Kidney (tissue), 14 donors: Measurements from ENCODE around the gene KATNIP. TPM values are rescaled to one million over a fixed set of nuclear protein-coding genes. Genes with fewer than 3 reads are reported as not detected.

Experiments
- DNase-seq, 5 donors: peaks; one replicate each; pipeline ENCODE4 v3.0.0-alpha.2; 2013 to 2020
- FAIRE-seq: peaks from 2 replicates; lab custom pipeline; 2012; peaks lifted over from hg19 to GRCh38; lab: Jason Lieb, UNC
- H3K27ac ChIP-seq, 2 donors: one replicate each; pipeline ENCODE4 v1.7.0; 2013; ENCODE audit warnings: low read depth in 2 of 2, low read length in 2 of 2, inconsistent platforms in 1 of 2
- H3K27me3 ChIP-seq: one replicate; pipeline ENCODE4 v1.7.1; 2013; ENCODE audit warnings: low read length, inconsistent platforms; ENCODE audit not compliant: control insufficient read depth, insufficient read depth
- H3K36me3 ChIP-seq, 3 donors: one replicate each; pipeline versions ENCODE4 v1.7.0 to v1.7.1; 2013; ENCODE audit warnings: low read length in 3 of 3, control low read depth in 1 of 3, inconsistent platforms in 1 of 3; ENCODE audit not compliant: insufficient read depth in 3 of 3, control insufficient read depth in 2 of 3
- H3K4me1 ChIP-seq, 3 donors: one replicate each; pipeline versions ENCODE4 v1.7.0 to v1.7.1; 2013; ENCODE audit warnings: low read length in 3 of 3, inconsistent platforms in 1 of 3, low read depth in 1 of 3; ENCODE audit not compliant: control insufficient read depth in 2 of 3, insufficient read depth in 2 of 3
- H3K4me3 ChIP-seq, 3 donors: one replicate each; pipeline versions ENCODE4 v1.7.0 to v1.8.1; 2013; ENCODE audit warnings: low read length in 3 of 3, control low read depth in 1 of 3, inconsistent platforms in 1 of 3
- H3K9ac ChIP-seq, 3 donors: one replicate each; pipeline versions ENCODE4 v1.7.0 to v1.7.1; 2013; ENCODE audit warnings: low read length in 3 of 3, control low read depth in 1 of 3, inconsistent platforms in 1 of 3
- H3K9me3 ChIP-seq, 3 donors: one replicate each; pipeline versions ENCODE4 v1.7.0 to v1.7.1; 2013; ENCODE audit warnings: low read length in 3 of 3, control low read depth in 1 of 3, inconsistent platforms in 1 of 3; ENCODE audit not compliant: control insufficient read depth in 2 of 3, insufficient read depth in 1 of 3
- CTCF ChIP-seq: IDR thresholded peaks from 3 replicates; pipeline ENCODE4 v1.5.1; 2012; ENCODE audit warnings: mild to moderate bottlenecking, moderate library complexity, borderline replicate concordance; ENCODE audit not compliant: insufficient read depth; ENCODE audit errors: extremely low read depth
- intact Hi-C: fragments of 100-400 bp; cut with DNase I; formaldehyde crosslinking; loops from one replicate; pipeline ENCODE4 v1.11.1; 2022
- polyA plus RNA-seq: library from polyadenylated mRNA; stranded (reverse); fragments of 350-450 nt; fragmentation: Illumina TruSeq; extraction: RNeasy Lipid Tissue Mini Kit (QIAGEN cat#74804); gene quantifications from one replicate; pipeline ENCODE4 v1.2.3, GENCODE V29; 2014; ENCODE audit warnings: low read depth, low replicate concordance; ENCODE audit not compliant: insufficient read depth
- total RNA-seq: library from RNA; stranded (reverse); fragmentation: NEBNext Ultra II Directional; extraction: Animal tissue kit (Norgen Biotek cat#: 25700); gene quantifications from one replicate; pipeline ENCODE4 v1.2.1, GENCODE V29; 2021
- donor health status: control.
- donor health status: control.
- donor health status: control.
- donor health status: control.
- donor health status: control.
- donor health status: DM: yes; HTN: yes; CAD: no.
- donor health status: Normal renal cell carcinoma (clear cell type).

KATNIP gene
- total and polyA plus RNA-seq, 2 donors from 2014 or later, result 4.0 to 40.2 TPM

GRCh38 chr16:27520982-27521673 is 28.8 kb upstream of the KATNIP start:
- Histone ChIP-seq H3K9ac (peak overlapping the region in 1 of 3 donors; percentile 22), H3K27ac (peak overlapping the region; percentile 34 to 66), H3K9me3 (peaks cover 0 to 2% (median 0%) of the 10 kb centered on the region in 3 donors), H3K36me3 (peaks cover 13 to 34% (median 20%) of the 10 kb centered on the region in 3 donors), H3K4me1 (no peaks in the 10 kb centered on the region), H3K4me3 (no peak overlapping the region), H3K27me3 (no peaks in the 10 kb centered on the region)
- peak in 1 of 5 donors; percentile 43 for DNase-seq
- intact Hi-C loops, result no loop called here
- TF ChIP-seq CTCF, result no peak
- no peak for FAIRE-seq

- intact Hi-C loops, result no loop called here
- no peak for FAIRE-seq
- Histone ChIP-seq H3K9ac (no peak overlapping the region), H3K4me1 (no peaks in the 10 kb centered on the region), H3K27me3 (no peaks in the 10 kb centered on the region), H3K27ac (no peak overlapping the region), H3K36me3 (peaks cover 16 to 39% (median 20%) of the 10 kb centered on the region in 3 donors), H3K4me3 (no peak overlapping the region), H3K9me3 (peaks cover 0 to 2% (median 0%) of the 10 kb centered on the region in 3 donors)
- DNase-seq, result no peak
- TF ChIP-seq CTCF, result no peak
These were observed 27.7 kb upstream of the KATNIP start for GRCh38 chr16:27522173-27522707.

- Histone ChIP-seq H3K9me3 (peaks cover 0 to 2% (median 0%) of the 10 kb centered on the region in 3 donors), H3K4me1 (peaks cover 0 to 3% (median 0%) of the 10 kb centered on the region in 3 donors), H3K4me3 (no peak overlapping the region), H3K27ac (no peak overlapping the region), H3K9ac (no peak overlapping the region), H3K36me3 (peaks cover 20 to 60% (median 36%) of the 10 kb centered on the region in 3 donors), H3K27me3 (no peaks in the 10 kb centered on the region)
- intact Hi-C loops, result no loop called here
- FAIRE-seq, result no peak
- TF ChIP-seq CTCF, result no peak
- DNase-seq, result no peak
These were observed 23.8 kb upstream of the KATNIP start for GRCh38 chr16:27526180-27526579.
